Measurements from ENCODE around the gene NENF.

GRCh38 chr1:212415107-212415841, 17.4 kb upstream of the NENF start:
- TF ChIP-seq CTCF (conservative IDR thresholded peaks at IDR 0.05) (no peak), ZFX (IDR thresholded peaks at IDR 0.05) (no peak)
